Esophagus squamous epithelium (tissue), 4 donors: ENCODE results near the gene FBN3.

ENCODE experiments used
- CTCF ChIP-seq, 6 experiments: fragments of 450-650 bp in 4 of 6; fragments of 200-600 bp in 2 of 6; sonication (generic) in 2 of 6; IDR thresholded peaks; one replicate each; pipeline ENCODE4 v1.5.1; 2016 to 2019; ENCODE audit warnings: antibody characterized with exemption in 6 of 6, mild to moderate bottlenecking in 4 of 6, moderate library complexity in 4 of 6
- POLR2A ChIP-seq, 4 donors: fragments of 450-650 bp; IDR thresholded peaks; one replicate each; pipeline ENCODE4 v1.6.1; 2017; ENCODE audit warnings: antibody characterized with exemption in 4 of 4, mild to moderate bottlenecking in 4 of 4, moderate library complexity in 3 of 4

DNA sequence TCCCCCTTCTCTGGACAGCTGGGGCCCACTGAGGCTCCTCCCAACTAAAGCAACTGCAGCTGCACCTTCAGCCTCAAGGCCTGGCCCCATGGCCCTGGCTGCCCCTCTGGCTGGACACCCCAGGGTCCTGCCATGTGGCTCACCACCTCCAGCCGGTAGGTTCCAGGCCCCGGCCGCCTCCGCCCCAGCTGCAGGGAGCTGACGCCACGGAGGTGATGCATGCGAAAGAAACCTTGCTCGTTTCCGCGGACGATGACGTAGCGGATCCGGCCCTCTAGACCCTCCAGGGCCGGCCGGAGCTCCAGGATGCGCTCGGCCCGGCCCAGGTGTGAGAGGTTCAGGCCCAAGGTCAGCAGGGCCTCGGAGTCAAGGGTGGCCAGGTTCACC, 83.5 kb downstream of the FBN3 start:
- TF ChIP-seq CTCF (IDR thresholded peaks at IDR 0.05) (no peak), POLR2A (IDR thresholded peaks at IDR 0.05) (no peak)
